ENCODE data around the gene FHDC1. TPM values are rescaled to one million over a fixed set of nuclear protein-coding genes. Genes with fewer than 3 reads are reported as not detected.

The FHDC1 gene
- total RNA-seq, 1 donor from 2014 or later, result 3.7 TPM

- Histone ChIP-seq H3K9ac (ENCODE audit: low read depth in 1 of 3, low read length in 3 of 3) (no peak overlapping the region), H3K36me3 (ENCODE audit: control insufficient read depth in 3 of 3, insufficient read depth in 3 of 3, low read length in 3 of 3) (no peaks in the 10 kb centered on the region), H3K27me3 (ENCODE audit: control insufficient read depth in 3 of 3, insufficient read depth in 3 of 3, low read length in 3 of 3) (peaks cover 21 to 25% (median 22%) of the 10 kb centered on the region in 3 donors), H3K27ac (ENCODE audit: low read depth, low read length) (no peak overlapping the region), H3K4me1 (ENCODE audit: control insufficient read depth in 3 of 3, insufficient read depth in 3 of 3, low read length in 3 of 3) (peaks cover 0 to 18% (median 5%) of the 10 kb centered on the region in 3 donors), H3K4me3 (ENCODE audit: low read length in 3 of 3) (no peak overlapping the region), H3K9me3 (ENCODE audit: control insufficient read depth in 3 of 3, low read length in 3 of 3) (no peaks in the 10 kb centered on the region)
Measured at GRCh38 chr4:152942346-152942745, 6.2 kb downstream of the FHDC1 start.

DNA sequence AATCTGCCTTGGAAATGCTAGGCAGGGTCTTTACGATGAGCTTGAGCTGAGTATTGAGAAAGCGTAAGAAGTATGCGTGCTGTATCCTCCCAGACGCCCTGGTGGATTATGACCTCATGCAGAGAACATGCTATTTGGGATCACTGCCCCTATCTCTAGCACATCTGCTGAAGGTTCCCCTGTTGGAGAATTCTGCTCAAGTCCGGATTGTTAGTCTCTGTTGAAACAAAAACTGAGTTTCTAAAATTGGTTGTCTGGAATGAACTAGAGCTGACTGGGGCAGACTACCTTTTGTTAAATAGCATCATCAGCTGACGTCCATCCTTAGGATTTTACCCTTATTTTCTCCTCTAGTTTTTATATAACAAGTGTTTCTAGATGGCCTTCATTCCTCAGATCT is 7.5 kb downstream of the FHDC1 start:
- no peaks in the 10 kb centered on the region for H3K9me3 ChIP-seq (ENCODE audit: control insufficient read depth in 3 of 3, low read length in 3 of 3)
- peaks cover 0 to 11% (median 0%) of the 10 kb centered on the region in 3 donors for H3K4me1 ChIP-seq (ENCODE audit: control insufficient read depth in 3 of 3, insufficient read depth in 3 of 3, low read length in 3 of 3)
- H3K4me3 ChIP-seq (ENCODE audit: low read length in 3 of 3), result no peak overlapping the region
- H3K27ac ChIP-seq (ENCODE audit: low read depth, low read length), result peak overlapping the region; percentile 28
- peaks cover 10 to 18% (median 14%) of the 10 kb centered on the region in 3 donors for H3K27me3 ChIP-seq (ENCODE audit: control insufficient read depth in 3 of 3, insufficient read depth in 3 of 3, low read length in 3 of 3)
- H3K36me3 ChIP-seq (ENCODE audit: control insufficient read depth in 3 of 3, insufficient read depth in 3 of 3, low read length in 3 of 3), result no peaks in the 10 kb centered on the region
- no peak overlapping the region for H3K9ac ChIP-seq (ENCODE audit: low read depth in 1 of 3, low read length in 3 of 3)

DNA sequence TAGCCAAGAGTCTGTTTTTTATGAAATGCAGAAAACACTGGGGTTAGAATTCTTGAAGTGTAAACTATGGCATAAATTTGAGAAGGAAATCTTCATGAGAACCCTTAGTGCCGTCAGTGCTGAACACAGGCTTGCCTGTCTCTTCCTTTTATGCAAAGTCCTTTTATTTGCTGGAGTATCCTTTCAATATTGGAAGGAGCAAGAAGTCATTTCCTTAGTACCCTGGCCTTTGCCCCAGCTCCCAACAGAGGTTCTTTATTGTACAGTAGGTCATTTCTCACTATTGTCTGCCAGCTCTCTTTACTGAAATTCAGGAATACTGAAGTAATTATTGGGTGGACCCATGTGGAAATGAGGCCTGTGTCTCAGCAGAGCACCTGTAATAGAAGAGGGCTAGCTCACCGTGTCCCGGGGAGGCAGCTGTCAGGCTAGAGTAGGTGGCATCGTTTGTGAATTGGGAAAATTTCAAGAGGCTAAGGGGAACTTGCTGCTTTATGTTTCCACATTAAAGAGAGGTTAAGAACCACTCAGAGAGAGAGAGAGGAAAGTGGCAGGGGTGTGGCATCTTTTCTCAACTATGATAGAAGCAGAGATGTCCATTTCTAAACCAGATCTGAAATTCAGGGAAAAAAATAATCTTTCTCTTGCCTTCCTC is 8.7 kb downstream of the FHDC1 start:
- H3K9me3 ChIP-seq (ENCODE audit: control insufficient read depth in 3 of 3, low read length in 3 of 3), result no peaks in the 10 kb centered on the region

DNA sequence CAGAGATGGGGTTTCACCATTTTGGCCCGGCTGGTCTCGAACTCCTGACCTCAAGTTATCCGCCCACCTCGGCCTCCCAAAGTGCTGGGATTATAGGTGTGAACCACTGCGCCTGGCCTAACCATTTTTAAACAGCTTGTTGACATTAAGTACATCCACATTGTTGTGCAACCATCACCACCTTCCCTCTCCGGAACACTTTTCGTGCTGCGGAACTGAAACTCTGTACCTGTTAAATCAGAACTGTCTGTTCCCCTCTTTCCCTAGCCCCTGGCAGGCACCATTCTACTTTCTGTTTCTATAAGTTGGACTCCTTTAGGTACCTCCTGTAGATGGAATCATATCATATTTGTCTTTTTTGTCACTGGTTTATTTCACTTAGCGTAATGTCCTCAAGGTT is 9.5 kb downstream of the FHDC1 start:
- peaks cover 0 to 4% (median 0%) of the 10 kb centered on the region in 3 donors for H3K27me3 ChIP-seq (ENCODE audit: control insufficient read depth in 3 of 3, insufficient read depth in 3 of 3, low read length in 3 of 3)
- no peak overlapping the region for H3K9ac ChIP-seq (ENCODE audit: low read depth in 1 of 3, low read length in 3 of 3)
- H3K4me3 ChIP-seq (ENCODE audit: low read length in 3 of 3), result no peak overlapping the region
- peaks cover 0 to 13% (median 4%) of the 10 kb centered on the region in 3 donors for H3K4me1 ChIP-seq (ENCODE audit: control insufficient read depth in 3 of 3, insufficient read depth in 3 of 3, low read length in 3 of 3)
- H3K27ac ChIP-seq (ENCODE audit: low read depth, low read length), result no peak overlapping the region
- H3K9me3 ChIP-seq (ENCODE audit: control insufficient read depth in 3 of 3, low read length in 3 of 3), result no peaks in the 10 kb centered on the region
- H3K36me3 ChIP-seq (ENCODE audit: control insufficient read depth in 3 of 3, insufficient read depth in 3 of 3, low read length in 3 of 3), result no peaks in the 10 kb centered on the region

More for the DNA sequence above, 8.7 kb downstream of the FHDC1 start:
- H3K9ac ChIP-seq (ENCODE audit: low read depth in 1 of 3, low read length in 3 of 3), result no peak overlapping the region
- H3K4me3 ChIP-seq (ENCODE audit: low read length in 3 of 3), result no peak overlapping the region
- no peaks in the 10 kb centered on the region for H3K36me3 ChIP-seq (ENCODE audit: control insufficient read depth in 3 of 3, insufficient read depth in 3 of 3, low read length in 3 of 3)
- H3K27ac ChIP-seq (ENCODE audit: low read depth, low read length), result no peak overlapping the region
- H3K4me1 ChIP-seq (ENCODE audit: control insufficient read depth in 3 of 3, insufficient read depth in 3 of 3, low read length in 3 of 3), result peaks cover 0 to 11% (median 2%) of the 10 kb centered on the region in 3 donors
- peaks cover 1 to 7% (median 6%) of the 10 kb centered on the region in 3 donors for H3K27me3 ChIP-seq (ENCODE audit: control insufficient read depth in 3 of 3, insufficient read depth in 3 of 3, low read length in 3 of 3)

GRCh38 chr4:152946446-152946845 is 10.3 kb downstream of the FHDC1 start:
- no peaks in the 10 kb centered on the region for H3K9me3 ChIP-seq (ENCODE audit: control insufficient read depth in 3 of 3, low read length in 3 of 3)
- H3K27ac ChIP-seq (ENCODE audit: low read depth, low read length), result no peak overlapping the region
- no peaks in the 10 kb centered on the region for H3K36me3 ChIP-seq (ENCODE audit: control insufficient read depth in 3 of 3, insufficient read depth in 3 of 3, low read length in 3 of 3)
- peaks cover 0 to 13% (median 4%) of the 10 kb centered on the region in 3 donors for H3K4me1 ChIP-seq (ENCODE audit: control insufficient read depth in 3 of 3, insufficient read depth in 3 of 3, low read length in 3 of 3)
- no peak overlapping the region for H3K4me3 ChIP-seq (ENCODE audit: low read length in 3 of 3)
- peaks cover 0 to 4% (median 0%) of the 10 kb centered on the region in 3 donors for H3K27me3 ChIP-seq (ENCODE audit: control insufficient read depth in 3 of 3, insufficient read depth in 3 of 3, low read length in 3 of 3)
- H3K9ac ChIP-seq (ENCODE audit: low read depth in 1 of 3, low read length in 3 of 3), result no peak overlapping the region

- Histone ChIP-seq H3K36me3 (ENCODE audit: control insufficient read depth in 3 of 3, insufficient read depth in 3 of 3, low read length in 3 of 3) (no peaks in the 10 kb centered on the region), H3K4me1 (ENCODE audit: control insufficient read depth in 3 of 3, insufficient read depth in 3 of 3, low read length in 3 of 3) (peaks cover 0 to 13% (median 4%) of the 10 kb centered on the region in 3 donors), H3K27me3 (ENCODE audit: control insufficient read depth in 3 of 3, insufficient read depth in 3 of 3, low read length in 3 of 3) (peaks cover 0 to 4% (median 0%) of the 10 kb centered on the region in 3 donors), H3K9me3 (ENCODE audit: control insufficient read depth in 3 of 3, low read length in 3 of 3) (no peaks in the 10 kb centered on the region), H3K9ac (ENCODE audit: low read depth in 1 of 3, low read length in 3 of 3) (no peak overlapping the region), H3K4me3 (ENCODE audit: low read length in 3 of 3) (no peak overlapping the region), H3K27ac (ENCODE audit: low read depth, low read length) (no peak overlapping the region)
Measured at GRCh38 chr4:152947311-152947710, 11.2 kb downstream of the FHDC1 start.

GRCh38 chr4:152949930-152950329 is 13.8 kb downstream of the FHDC1 start:
- no peak overlapping the region for H3K9ac ChIP-seq (ENCODE audit: low read depth in 1 of 3, low read length in 3 of 3)
- H3K36me3 ChIP-seq (ENCODE audit: control insufficient read depth in 3 of 3, insufficient read depth in 3 of 3, low read length in 3 of 3), result no peaks in the 10 kb centered on the region
- no peak overlapping the region for H3K27ac ChIP-seq (ENCODE audit: low read depth, low read length)
- no peaks in the 10 kb centered on the region for H3K9me3 ChIP-seq (ENCODE audit: control insufficient read depth in 3 of 3, low read length in 3 of 3)
- peaks cover 0 to 8% (median 4%) of the 10 kb centered on the region in 3 donors for H3K4me1 ChIP-seq (ENCODE audit: control insufficient read depth in 3 of 3, insufficient read depth in 3 of 3, low read length in 3 of 3)
- peaks cover 0 to 4% (median 0%) of the 10 kb centered on the region in 3 donors for H3K27me3 ChIP-seq (ENCODE audit: control insufficient read depth in 3 of 3, insufficient read depth in 3 of 3, low read length in 3 of 3)
- no peak overlapping the region for H3K4me3 ChIP-seq (ENCODE audit: low read length in 3 of 3)

DNA sequence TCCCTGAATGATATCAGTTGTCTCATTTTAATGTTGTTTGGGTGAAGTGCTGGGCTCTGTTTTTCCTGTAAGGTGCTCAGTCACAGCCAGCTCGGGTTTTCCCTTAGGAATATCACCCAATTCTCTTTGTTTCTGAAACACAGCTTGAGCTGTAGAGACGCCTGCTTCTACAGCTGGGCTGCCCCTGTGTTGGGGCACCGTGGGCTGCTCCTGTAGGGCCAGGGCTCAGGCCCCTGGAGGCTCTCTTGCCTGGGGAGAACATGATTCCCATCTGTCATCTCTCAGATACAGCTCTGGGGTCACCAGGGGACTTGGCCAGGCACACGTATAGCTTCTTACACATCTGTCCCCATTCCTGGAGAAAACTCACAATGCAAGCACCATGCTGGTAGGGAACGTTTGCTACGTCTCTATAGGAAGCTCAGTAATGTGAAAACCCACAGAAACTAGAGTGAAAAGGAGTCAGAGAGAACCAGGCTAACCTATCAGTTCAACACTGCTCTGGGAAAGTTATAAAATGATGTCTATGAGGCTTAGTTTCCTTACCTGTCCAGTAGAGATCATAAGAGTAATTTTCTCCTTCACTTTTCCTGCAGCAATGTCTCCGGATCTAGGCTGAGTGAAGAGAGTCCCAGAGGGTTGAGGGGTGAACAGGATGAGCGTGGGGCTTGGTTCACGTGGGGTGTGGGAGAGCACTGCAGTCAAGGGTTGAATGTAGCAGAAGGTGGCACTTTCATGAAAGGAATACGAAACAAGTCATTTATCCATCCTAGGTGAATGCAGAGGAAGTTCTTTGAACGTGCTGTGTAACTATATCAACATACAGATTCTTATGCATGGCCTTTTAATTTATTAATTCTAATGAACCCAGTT is 14.5 kb downstream of the FHDC1 start:
- Histone ChIP-seq H3K36me3 (ENCODE audit: control insufficient read depth in 3 of 3, insufficient read depth in 3 of 3, low read length in 3 of 3) (no peaks in the 10 kb centered on the region), H3K4me1 (ENCODE audit: control insufficient read depth in 3 of 3, insufficient read depth in 3 of 3, low read length in 3 of 3) (peaks cover 0 to 7% (median 4%) of the 10 kb centered on the region in 3 donors), H3K27ac (ENCODE audit: low read depth, low read length) (no peak overlapping the region), H3K9me3 (ENCODE audit: control insufficient read depth in 3 of 3, low read length in 3 of 3) (no peaks in the 10 kb centered on the region), H3K27me3 (ENCODE audit: control insufficient read depth in 3 of 3, insufficient read depth in 3 of 3, low read length in 3 of 3) (peaks cover 0 to 4% (median 0%) of the 10 kb centered on the region in 3 donors), H3K4me3 (ENCODE audit: low read length in 3 of 3) (no peak overlapping the region), H3K9ac (ENCODE audit: low read depth in 1 of 3, low read length in 3 of 3) (no peak overlapping the region)

GRCh38 chr4:152951348-152951747 is 15.2 kb downstream of the FHDC1 start:
- Histone ChIP-seq H3K36me3 (ENCODE audit: control insufficient read depth in 3 of 3, insufficient read depth in 3 of 3, low read length in 3 of 3) (no peaks in the 10 kb centered on the region), H3K9me3 (ENCODE audit: control insufficient read depth in 3 of 3, low read length in 3 of 3) (no peaks in the 10 kb centered on the region), H3K9ac (ENCODE audit: low read depth in 1 of 3, low read length in 3 of 3) (no peak overlapping the region), H3K4me1 (ENCODE audit: control insufficient read depth in 3 of 3, insufficient read depth in 3 of 3, low read length in 3 of 3) (peaks cover 0 to 7% (median 4%) of the 10 kb centered on the region in 3 donors), H3K27me3 (ENCODE audit: control insufficient read depth in 3 of 3, insufficient read depth in 3 of 3, low read length in 3 of 3) (peaks cover 0 to 4% (median 0%) of the 10 kb centered on the region in 3 donors), H3K4me3 (ENCODE audit: low read length in 3 of 3) (no peak overlapping the region), H3K27ac (ENCODE audit: low read depth, low read length) (no peak overlapping the region)

DNA sequence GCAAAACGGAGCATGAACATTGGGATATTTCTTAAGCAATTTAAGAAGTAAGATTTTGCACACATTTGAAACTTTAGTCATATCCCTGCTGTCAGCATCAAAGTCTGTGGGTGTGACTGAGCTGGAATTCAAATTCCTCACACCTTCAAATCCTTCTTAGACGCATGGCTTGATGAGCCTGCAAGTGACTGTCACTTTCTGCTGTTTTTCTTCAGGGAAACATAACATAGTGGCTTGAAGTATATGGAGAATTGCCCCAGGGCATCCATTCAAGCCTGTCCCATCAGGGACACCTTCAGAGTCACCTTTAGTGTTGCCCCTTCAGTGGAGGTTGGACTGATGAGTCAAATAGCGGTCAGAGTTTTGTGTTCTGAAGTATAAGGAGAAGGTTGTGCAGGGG is 17.4 kb downstream of the FHDC1 start:
- peaks cover 0 to 6% (median 2%) of the 10 kb centered on the region in 3 donors for H3K4me1 ChIP-seq (ENCODE audit: control insufficient read depth in 3 of 3, insufficient read depth in 3 of 3, low read length in 3 of 3)
- no peaks in the 10 kb centered on the region for H3K36me3 ChIP-seq (ENCODE audit: control insufficient read depth in 3 of 3, insufficient read depth in 3 of 3, low read length in 3 of 3)
- no peaks in the 10 kb centered on the region for H3K9me3 ChIP-seq (ENCODE audit: control insufficient read depth in 3 of 3, low read length in 3 of 3)
- peaks cover 0 to 4% (median 0%) of the 10 kb centered on the region in 3 donors for H3K27me3 ChIP-seq (ENCODE audit: control insufficient read depth in 3 of 3, insufficient read depth in 3 of 3, low read length in 3 of 3)
- H3K27ac ChIP-seq (ENCODE audit: low read depth, low read length), result no peak overlapping the region
- no peak overlapping the region for H3K4me3 ChIP-seq (ENCODE audit: low read length in 3 of 3)
- H3K9ac ChIP-seq (ENCODE audit: low read depth in 1 of 3, low read length in 3 of 3), result no peak overlapping the region
